Stimulated activated CD4-positive, alpha-beta T cell treated with anti-CD3 and anti-CD28 coated beads, Interleukin-1b, Interleukin-23, amount 100 ng/mL, for 24 hours (primary cell): ENCODE measurements around the gene CEP192.
"Not testable (repeated sequence)": the region's sequence is repeated elsewhere in the genome, so short reads cannot be mapped to it uniquely, and the experiment has no call there.

Experiments
- DNase-seq, 4 experiments: peaks; one replicate each; pipeline ENCODE4 v3.0.0-alpha.2; 2020; ENCODE audit warnings: low read depth in 4 of 4, low spot score in 1 of 4

Gene CEP192

DNA sequence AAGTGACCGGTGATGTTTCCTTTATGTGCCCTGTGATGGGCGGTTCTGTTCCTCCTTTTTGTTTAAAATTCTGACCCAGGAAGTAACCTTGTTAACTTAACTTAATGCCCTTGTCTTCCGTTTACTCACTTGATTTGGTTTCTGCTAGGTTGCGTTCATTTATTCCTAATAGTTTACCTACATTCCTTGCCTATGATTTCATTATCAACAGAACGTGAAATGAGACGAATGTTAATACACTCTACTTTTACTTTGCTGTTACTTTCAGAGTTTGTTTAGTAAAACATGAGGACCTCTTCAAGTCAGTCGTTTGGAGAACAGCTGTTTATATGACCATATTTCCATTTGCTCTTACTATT, 638 bp downstream of the CEP192 start:
- no peak for DNase-seq

DNA sequence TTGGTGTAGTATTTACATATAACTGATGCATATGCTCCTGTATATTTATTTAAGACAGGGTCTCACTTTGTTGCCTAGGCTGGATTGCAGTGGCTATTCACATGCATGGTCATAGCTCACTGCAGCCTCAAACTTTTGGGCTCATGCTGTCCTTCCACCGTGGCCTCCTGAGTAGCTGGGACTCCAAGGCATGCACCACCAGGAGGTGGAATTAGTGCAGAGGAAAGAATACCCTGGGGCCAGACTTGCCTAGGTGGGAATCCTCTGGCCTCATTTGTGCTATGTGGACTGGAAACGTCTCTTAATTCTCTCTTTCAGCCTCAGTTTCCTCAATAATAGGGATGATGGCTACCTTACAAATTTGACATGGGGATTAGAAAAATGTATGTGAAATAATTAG, 2.3 kb downstream of the CEP192 start:
- DNase-seq: no peak

DNA sequence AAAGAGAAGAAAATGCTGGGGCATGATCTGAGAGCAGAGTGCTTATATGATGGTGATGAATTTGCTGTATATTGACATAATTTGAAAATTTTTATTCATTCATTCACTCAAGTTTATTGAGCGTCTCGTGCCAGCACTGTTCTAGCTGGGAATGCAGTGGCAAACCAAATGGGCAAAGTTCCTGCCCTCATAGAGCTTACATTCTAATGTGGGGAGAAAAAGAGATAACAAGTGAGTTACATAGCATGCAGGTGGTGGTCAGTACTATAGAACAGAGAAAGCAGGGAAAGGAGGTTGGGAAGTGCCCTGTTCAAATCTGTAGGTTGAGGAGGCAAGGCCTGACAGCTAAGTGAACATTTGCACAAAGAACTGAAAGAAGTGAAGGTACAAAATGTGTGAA, 4.3 kb downstream of the CEP192 start:
- no peak for DNase-seq

DNA sequence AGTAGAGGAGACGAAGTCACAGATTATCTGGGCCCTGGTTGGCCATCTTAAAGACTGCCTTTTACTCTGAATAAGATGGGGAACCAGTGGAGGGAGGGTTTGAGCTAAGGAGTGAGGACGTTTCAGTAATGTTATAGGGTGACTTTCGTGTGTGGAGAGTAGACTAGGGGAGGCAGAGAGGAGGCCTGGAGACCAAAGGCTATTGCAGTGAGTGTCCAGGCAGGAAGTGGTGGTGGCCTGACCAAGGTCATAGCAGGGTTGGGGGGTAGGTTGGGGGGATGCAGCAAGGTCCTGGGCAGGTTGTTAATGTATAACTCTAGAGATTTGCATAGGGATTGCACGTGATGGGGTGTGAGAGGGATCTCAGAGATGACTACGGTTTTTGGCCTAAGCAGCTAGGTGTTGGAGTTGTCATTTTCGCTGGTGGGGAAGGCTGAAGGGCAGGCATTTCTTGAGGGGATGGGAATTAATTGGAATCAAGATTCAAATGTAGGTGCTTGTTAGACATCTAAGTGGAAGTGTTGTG, 4.9 kb downstream of the CEP192 start:
- DNase-seq: no peak

DNA sequence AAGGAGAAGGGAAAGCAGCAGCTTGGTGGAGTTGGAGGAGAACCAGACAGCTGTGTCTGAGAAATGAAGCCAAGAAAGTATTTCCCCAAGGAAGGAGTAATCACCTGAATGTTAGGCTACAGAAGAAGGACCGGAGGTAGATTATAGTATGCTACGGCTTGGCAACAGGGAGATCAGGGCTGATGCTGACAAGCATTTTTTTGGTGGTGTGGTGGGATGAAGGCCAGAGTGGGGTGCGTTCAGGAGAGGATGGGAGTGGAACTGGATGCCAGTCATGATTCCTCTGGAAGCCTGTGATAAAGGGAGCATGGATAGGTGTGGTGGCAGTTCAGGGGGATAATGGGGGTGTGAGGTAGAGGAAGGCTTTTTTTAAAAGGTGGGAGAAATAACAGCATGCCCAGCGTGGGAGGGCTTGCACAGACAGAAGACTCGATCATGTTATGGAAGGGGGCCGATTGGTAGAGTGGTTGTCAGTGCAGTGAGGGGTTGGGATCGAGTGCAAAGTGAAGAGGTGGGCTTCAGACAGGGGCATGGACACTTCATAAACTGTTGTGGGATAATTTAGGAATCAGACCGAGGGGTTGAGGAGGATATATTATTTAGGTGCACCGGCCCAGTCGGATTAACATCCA, 5.6 kb downstream of the CEP192 start:
- DNase-seq: no peak

DNA sequence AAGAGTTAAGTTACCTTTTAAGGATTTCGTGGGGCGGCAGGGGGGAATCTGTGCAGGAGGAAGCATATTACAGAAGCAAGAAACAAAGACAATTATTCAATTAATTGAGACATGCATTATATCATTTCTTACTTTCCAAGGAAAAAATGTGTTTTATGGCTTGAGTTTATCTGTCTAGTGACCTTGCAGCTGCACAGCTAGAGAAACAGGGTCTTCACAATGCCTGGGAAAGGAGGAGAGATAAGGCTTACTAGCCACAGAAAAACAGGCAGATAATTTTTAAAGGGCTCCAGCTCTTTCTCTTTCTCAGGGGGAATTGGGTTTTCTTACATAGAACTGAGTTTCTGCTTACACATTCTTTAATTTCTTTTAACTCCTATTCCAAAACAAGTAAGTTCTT, 6.2 kb downstream of the CEP192 start:
- not testable (repeated sequence) for DNase-seq

DNA sequence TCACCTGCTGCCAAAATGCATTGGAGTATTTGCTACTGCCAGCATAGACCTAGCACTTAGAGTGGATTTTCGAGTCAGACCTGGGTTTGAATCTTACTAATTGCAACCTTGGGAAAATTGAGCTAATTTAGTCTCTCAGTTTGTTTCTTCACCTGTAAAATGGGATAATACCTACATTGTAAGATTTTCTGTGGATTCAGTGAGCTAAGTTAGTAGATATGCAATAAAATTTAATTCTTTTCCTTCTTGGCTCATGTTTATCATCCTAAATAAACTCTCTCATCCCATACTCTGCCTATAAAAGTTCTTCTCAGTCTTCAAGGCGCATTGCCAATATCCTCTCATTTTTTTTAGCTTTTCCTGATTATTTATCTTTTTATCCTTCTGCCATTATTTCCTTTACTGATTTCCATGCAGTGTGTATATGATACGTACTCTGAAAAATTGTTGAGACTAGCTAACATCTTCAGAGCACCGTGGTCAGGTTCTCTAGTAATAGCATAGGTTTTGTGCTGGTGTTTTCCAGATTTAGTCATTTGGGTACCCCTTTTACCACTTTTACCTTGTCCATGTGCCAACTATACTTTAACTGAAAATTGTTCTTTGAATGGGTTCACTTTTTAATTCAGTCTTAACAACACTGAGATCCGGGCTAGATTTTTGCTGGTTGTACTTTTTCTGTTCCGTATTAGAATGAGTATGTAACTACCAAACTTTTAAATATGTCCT, 7.3 kb downstream of the CEP192 start:
- no peak for DNase-seq

DNA sequence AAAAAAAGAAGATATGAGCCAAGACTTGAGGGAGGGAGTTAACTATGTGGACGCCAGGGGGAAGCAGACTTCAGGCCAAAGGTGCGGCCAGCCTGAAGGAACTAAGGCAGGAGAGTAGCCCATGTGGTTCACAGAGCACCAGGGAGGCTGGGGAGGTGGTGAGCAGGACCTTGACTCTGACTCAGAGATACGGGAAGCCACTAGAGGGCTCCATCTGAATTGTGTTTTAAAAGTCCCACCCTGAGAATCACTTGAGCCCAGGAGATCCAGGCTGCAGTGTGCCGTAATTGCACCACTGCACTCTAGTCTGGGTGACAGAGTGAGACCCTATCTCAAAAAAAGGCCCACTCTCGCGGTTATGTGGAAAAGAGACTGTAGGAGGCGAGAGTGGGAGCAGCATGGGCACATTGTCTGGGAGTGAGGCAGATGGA, 12.3 kb downstream of the CEP192 start:
- no peak for DNase-seq

DNA sequence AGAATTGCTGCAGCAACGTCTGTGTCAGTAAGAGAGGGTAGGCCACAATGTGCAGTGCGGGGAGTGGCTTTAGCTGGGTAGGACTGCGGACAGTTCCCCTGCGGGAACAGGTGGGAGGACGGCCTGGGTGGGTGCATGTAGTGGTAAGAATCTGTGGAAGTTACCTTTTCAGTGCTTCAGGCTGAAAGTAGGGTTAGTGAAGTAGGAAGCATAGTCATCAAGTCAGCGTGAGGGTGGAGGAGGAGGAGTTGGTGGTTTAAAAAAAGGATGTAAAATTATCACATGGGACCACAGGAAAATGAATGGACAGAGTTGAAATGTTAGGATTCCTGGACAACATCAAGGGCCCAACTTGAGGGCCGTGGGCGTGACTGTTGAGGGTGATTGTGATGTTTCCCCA, 13.2 kb downstream of the CEP192 start:
- no peak for DNase-seq

DNA sequence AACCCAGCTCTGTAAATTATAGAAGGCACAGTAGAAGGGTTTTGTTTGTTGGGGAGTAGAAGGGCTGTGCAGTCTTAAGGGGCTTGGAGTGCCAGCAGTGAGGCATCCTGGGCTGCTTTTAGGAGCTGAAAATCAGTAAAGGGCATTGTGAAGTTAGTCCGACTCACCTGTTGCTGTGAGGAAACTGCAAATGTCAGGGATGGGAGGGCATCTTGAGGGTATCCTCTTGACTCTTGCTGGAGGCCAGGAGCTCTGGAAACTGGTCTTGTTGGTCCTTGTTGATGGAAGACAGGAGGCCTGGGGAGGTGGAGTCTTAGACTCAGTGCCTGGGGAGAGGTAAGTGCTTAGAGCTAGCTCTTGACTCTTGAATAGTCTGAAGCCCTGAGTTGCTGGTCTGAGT, 14.1 kb downstream of the CEP192 start:
- no peak for DNase-seq

DNA sequence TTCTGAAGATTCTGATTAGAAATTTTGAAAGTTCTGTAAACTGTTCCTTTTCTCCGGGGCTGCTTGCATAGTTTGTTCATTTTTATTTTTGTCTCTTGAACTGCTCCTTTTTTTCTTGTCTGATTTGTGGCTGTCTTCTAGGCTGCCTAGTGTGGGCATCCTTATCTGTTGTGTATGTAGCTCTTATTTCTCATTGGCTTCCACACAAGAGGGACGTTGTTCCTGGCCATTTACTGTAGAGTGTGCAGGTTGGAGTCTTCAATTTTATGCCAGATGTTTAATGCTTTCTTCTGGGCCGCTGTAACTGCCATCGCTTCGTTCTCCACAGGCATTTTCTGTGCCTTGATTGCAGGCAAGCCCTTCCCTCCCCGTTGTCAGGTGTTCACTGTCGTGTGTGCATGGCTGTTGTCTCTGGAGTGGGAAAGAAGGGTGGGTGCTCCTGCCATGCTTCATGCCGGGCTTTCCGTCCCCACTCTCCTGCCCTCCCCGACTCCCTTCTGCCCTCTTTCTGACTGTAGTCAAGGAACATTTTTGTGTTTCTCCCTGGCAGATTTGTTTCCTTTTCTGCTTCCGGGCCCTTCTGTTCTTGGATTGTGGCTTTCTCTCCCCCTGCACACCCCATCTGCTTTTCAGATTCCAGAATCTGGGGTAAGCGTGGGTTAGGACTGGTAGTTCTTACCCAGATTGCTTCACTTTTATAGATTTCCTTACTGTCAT, 15.5 kb downstream of the CEP192 start:
- no peak for DNase-seq

DNA sequence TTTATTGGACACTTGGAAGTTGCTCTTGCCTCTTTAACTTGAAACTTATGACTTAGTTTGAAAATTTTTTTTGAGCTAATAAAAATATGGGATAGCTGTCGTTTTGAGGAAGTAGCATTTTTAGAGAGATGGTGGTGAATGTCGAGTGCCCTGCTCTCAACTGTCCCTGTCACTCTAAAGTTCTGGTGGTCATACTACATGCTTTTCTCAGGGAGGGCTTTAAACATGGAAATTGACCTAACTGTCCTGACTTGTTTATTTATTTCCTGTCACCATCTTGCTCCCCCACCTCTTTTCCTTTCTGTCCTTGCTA, 16.0 kb downstream of the CEP192 start:
- no peak for DNase-seq

DNA sequence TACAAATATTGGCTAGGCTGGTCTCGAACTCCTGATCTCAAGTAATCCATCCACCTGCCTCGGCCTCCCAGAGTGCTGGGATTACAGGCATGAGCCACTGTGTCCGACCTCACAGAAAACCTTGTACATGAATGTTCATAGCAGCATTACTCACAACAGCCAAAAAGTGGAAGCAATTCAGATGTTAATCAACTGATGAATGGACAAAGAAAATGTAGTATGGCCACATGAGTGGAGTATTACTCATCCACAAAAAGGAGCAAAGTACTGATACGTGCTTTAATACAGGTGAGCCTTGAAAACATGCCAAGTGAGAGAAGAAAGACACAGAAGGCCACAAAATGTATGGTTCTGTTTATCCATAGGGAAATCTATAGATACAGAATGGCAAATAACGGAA, 20.6 kb downstream of the CEP192 start:
- DNase-seq: no peak

DNA sequence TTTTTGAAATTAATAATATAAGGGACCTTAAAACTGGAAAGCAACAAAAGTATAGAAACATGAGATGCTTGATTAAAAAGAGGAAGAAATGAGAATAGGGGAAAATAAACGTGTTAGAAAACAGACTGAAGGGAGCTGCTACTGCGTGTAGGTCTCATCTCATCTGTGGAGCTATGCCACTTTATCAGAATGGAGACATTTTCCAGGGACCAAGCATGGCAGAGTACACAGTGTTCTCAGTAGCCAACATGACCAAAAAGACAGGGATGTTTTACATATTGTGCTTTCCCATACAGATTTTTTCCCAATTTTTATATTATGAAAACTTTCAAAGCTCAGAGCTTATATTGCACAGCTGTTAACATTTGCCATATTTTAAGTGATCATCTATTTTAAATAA, 23.1 kb downstream of the CEP192 start:
- DNase-seq: no peak

DNA sequence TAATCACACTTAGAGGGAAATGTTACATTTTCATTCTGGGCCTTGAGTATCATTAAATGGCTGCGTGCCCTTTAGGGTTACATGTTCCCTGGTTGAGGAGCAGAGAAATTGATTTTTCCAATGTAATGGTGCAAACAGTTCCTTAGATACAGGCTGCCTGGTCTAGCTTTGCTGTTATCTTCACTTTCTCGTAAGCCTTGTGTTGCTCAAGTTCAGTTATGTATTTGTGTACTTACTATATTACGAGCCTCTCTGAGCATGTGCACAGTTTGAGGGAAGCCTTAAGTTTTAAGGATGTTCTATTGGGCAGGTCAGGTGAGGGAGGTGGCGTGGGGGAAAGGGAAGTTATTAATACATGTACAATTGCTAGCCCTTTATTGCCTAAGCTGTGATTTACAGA, 23.7 kb downstream of the CEP192 start:
- DNase-seq: no peak

DNA sequence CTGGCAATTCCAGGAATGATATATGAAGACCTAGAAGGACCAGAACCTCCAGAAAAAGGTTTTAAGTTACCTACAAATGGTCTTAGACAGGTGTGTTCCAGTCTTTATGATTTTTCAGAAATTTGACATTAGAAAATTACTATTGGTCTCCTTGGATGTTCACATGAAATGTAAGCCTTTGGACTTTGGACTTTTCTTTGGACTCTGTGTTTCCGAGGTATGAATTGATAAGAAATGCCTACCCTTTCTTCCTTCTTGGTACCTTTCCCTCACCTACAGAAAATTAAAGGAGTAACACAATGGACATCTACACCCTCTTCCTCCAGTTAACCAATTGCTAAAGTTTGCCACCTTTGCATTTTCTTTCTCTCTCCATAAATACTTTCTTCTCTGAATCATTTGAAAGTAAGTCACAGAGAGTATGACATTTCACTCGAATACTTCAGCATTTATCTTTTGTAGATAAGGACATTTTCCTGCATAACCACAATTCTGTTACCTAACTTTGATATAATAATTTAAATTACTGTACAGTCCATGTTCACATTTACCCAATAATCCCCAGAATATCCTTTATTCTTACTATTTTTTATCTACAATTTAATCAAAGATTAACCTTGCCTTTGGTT, 26.2 kb downstream of the CEP192 start:
- DNase-seq: no peak

DNA sequence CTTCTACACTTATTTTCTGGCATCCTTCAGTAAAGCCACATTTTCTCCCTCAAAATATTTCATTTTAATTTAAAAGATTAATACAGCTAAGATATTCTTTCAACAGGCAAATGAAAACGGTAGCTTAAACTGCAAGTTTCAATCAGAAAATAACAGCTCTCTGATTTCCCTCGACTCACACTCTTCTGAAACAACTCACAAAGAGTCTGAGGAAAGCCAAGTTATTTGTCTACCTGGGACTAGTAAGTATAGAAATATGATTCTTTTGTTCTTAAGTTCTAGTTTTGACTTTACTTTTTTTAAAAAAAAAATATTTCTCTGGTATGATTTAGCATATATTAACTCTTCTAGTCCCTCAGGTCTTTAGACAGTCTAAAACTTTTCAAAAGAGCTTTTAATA, 27.2 kb downstream of the CEP192 start:
- no peak for DNase-seq

DNA sequence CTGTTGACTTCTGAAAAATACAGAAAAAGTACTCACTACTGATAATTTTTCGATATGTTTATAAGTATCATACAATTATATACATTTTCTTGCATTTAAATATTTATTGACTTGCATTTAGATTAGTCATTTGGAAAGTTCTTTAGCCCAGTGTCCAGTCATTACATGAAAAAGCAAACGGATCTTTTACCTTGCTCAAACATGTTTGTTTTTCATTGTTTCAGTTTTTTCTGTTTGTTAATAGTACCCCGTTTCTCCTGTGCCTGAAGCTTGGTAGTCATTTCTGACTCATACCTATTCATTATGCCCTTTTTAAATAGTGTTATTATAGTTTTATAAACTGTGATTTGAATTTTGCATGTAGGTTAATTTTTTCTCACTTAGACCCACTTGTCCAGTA, 28.1 kb downstream of the CEP192 start:
- DNase-seq: no peak

DNA sequence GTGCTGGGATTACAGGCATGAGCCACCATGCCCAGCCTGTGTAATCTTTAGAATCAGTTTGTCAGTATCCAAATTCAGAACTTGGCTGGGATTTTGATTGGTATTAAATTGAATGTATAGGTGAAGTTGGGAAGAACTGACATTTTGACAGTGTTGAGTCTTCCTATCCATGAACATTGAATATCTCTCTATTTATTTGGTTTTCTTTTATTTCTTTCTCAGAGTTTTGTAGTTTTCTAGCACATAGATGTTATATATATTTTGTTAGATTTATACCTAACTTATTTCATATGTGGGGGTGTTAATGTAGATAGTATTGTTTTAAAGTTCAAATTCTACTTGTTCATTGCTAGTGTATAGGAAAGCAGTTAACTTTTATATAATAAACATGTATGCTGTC, 31.5 kb downstream of the CEP192 start:
- no peak for DNase-seq

DNA sequence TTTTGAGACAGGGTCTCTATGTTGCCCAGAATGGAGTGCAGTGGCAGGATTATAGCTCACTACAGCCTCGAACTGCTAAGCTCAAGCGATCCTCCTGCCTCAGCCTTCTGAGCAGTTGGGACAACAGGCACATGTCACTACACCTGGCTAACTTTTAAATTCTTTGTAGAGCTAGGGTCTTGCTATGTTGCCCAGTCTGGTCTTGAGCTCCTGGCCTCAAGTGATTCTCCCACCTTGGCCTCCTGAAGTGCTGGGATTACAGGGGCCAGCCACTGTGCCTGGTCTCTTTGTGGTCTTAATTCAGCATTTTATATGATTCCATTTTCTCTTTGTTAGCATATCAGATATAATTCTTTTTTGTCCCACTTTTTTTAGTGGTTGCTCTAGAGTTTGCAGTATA, 34.1 kb downstream of the CEP192 start:
- DNase-seq: no peak

DNA sequence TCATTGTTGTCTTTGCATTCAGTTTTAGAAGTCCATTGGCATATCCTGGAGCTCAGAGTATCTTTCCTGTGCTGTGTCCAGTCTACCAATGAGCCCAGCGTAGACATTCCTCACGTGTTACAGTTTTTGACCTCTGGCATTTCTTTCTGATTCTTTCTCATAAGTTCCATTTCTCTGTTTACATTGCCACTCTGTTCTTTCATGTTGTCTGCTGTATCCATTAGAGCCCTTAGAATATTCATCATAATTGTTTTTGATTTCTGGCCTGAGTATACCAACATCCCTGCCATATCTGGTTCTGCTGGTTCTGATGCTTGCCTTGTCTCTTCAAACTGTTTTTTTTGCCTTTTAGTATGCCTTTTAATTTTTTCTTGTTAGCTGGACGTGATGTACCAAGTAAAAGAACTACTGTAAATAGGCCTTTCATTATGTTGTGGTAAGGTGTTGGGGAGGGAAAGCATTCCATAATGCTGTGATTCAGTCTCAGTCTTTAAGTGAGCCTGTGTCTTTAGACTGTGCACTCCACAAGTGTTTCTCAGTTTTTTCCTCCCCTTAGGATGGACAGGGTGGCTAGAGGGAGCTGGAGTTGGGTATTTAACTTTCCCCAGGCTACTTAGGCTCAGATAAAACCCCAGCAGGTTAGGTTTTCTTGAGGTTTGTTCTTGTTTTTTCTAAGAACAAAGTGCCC, 35.6 kb downstream of the CEP192 start:
- no peak for DNase-seq
